Keratinocyte (primary cell): ENCODE data around the gene GDA. TPM values are rescaled to one million over a fixed set of nuclear protein-coding genes. Genes with fewer than 3 reads are reported as not detected.

Source experiments
- DNase-seq: peaks from one replicate; pipeline ENCODE4 v3.0.0-alpha.2; 2011; ENCODE audit warnings: low read depth, missing footprints, low spot score
- FAIRE-seq: peaks from 2 replicates; lab custom pipeline; 2011; peaks lifted over from hg19 to GRCh38; lab: Jason Lieb, UNC
- H2AFZ ChIP-seq: 2 replicates; pipeline ENCODE4 v1.6.0; 2012; ENCODE audit warnings: low read length, control low read depth, inconsistent platforms; ENCODE audit not compliant: control insufficient read depth
- H3K27ac ChIP-seq: 2 replicates; pipeline ENCODE4 v1.5.1; 2011; ENCODE audit warnings: low read length; ENCODE audit not compliant: control insufficient read depth, insufficient read depth
- H3K27me3 ChIP-seq: 3 replicates; pipeline ENCODE4 v1.6.0; 2011; ENCODE audit warnings: low read length; ENCODE audit not compliant: control insufficient read depth, insufficient read depth; ENCODE audit errors: extremely low read depth
- H3K36me3 ChIP-seq, 2 experiments: 2 replicates in 1 of 2; 3 replicates in 1 of 2; pipeline ENCODE4 v1.5.1; 2011; ENCODE audit warnings: low read length in 2 of 2, mild to moderate bottlenecking in 1 of 2; ENCODE audit not compliant: control insufficient read depth in 2 of 2, insufficient read depth in 2 of 2; ENCODE audit errors: extremely low read depth in 1 of 2
- H3K4me1 ChIP-seq: 3 replicates; pipeline ENCODE4 v1.5.1; 2011; ENCODE audit warnings: low read length; ENCODE audit not compliant: control insufficient read depth, insufficient read depth; ENCODE audit errors: extremely low read depth
- H3K4me2 ChIP-seq: 3 replicates; pipeline ENCODE4 v1.6.0; 2011; ENCODE audit warnings: low read depth, low read length; ENCODE audit not compliant: control insufficient read depth, insufficient read depth; ENCODE audit errors: extremely low read depth
- H3K4me3 ChIP-seq, 3 experiments: fragments of 200-600 bp in 1 of 3; sonication (generic) in 1 of 3; 2 replicates in 2 of 3; 3 replicates in 1 of 3; pipeline ENCODE4 v1.5.1; 2011 to 2016; ENCODE audit warnings: low read length in 3 of 3, mild to moderate bottlenecking in 3 of 3, control low read depth in 2 of 3, inconsistent platforms in 1 of 3, low read depth in 1 of 3, mixed read lengths in 1 of 3, mixed run types in 1 of 3, moderate library complexity in 1 of 3; ENCODE audit not compliant: control insufficient read depth in 2 of 3, insufficient read depth in 2 of 3; ENCODE audit errors: extremely low read depth in 1 of 3
- H3K79me2 ChIP-seq: 2 replicates; pipeline ENCODE4 v1.6.0; 2012; ENCODE audit warnings: low read length; ENCODE audit not compliant: control insufficient read depth, insufficient read depth
- H3K9ac ChIP-seq: 3 replicates; pipeline ENCODE4 v1.6.0; 2011; ENCODE audit warnings: low read length; ENCODE audit not compliant: control insufficient read depth, insufficient read depth; ENCODE audit errors: extremely low read depth
- H3K9me1 ChIP-seq: 3 replicates; pipeline ENCODE4 v1.6.0; 2011; ENCODE audit warnings: low read length; ENCODE audit not compliant: control insufficient read depth, insufficient read depth; ENCODE audit errors: extremely low read depth
- H3K9me3 ChIP-seq: 2 replicates; pipeline ENCODE4 v1.5.1; 2012; ENCODE audit warnings: low read depth, low read length; ENCODE audit not compliant: control insufficient read depth
- H4K20me1 ChIP-seq: 3 replicates; pipeline ENCODE4 v1.6.0; 2011; ENCODE audit warnings: low read length; ENCODE audit not compliant: control insufficient read depth, insufficient read depth; ENCODE audit errors: extremely low read depth
- CTCF ChIP-seq, 3 experiments: IDR thresholded peaks in 1 of 3; conservative IDR thresholded peaks in 1 of 3; optimal IDR thresholded peaks in 1 of 3; 2 replicates in 2 of 3; 3 replicates in 1 of 3; pipeline versions ENCODE3 to v1.5.1; 2011; ENCODE audit warnings: low read length in 3 of 3, mild to moderate bottlenecking in 3 of 3, moderate library complexity in 2 of 3, control low read depth in 1 of 3, inconsistent platforms in 1 of 3; ENCODE audit not compliant: insufficient read depth in 2 of 3; ENCODE audit errors: extremely low read depth in 1 of 3
- EZH2 ChIP-seq: IDR thresholded peaks from one replicate; pipeline ENCODE4 v1.6.1; 2012; ENCODE audit warnings: inconsistent platforms, mild to moderate bottlenecking, low read length, moderate library complexity
- dilution Hi-C: fragments of 300-500 bp; cut with MboI; formaldehyde crosslinking; loops from one replicate; pipeline ENCODE4 v1.7.0; 2020; ENCODE audit warnings: low sequenced_read_pairs; ENCODE audit not compliant: extremely low pct_ligation_motif_present
- polyA plus RNA-seq, 5 experiments: library from polyadenylated mRNA; depleted of rRNA in 3 of 5; stranded (reverse) in 3 of 5; stranded (forward) in 1 of 5; unstranded in 1 of 5; fragments of >200 nt; gene quantifications; 1 replicate in 1 of 5; 2 replicates in 3 of 5; 3 replicates in 1 of 5; pipeline versions ENCODE4 v1.2.1 to v1.2.3, GENCODE V29; 2011 to 2012; ENCODE audit warnings: missing spikeins in 2 of 5, low read depth in 1 of 5, low replicate concordance in 1 of 5

Gene GDA
- polyA plus RNA-seq, 1 donor (not counting 4 experiments of a cell fraction or from before 2014, with no cell fraction given): 0.75 TPM

GRCh38 chr9:72274916-72275315, 125.7 kb downstream of the GDA start:
- Histone ChIP-seq H3K9me3 (no peaks in the 10 kb centered on the region), H4K20me1 (no peaks in the 10 kb centered on the region), H3K9me1 (no peaks in the 10 kb centered on the region), H3K27ac (peak overlapping the region; percentile 50), H3K4me1 (peaks cover 13% of the 10 kb centered on the region), H3K4me3 (peak overlapping the region in 2 of 3 experiments; percentile 35 to 36), H3K4me2 (peak overlapping the region; percentile 79), H3K9ac (no peak overlapping the region), H3K27me3 (no peaks in the 10 kb centered on the region), H3K79me2 (no peaks in the 10 kb centered on the region), H2AFZ (no peak overlapping the region), H3K36me3 (no peaks in the 10 kb centered on the region)
- FAIRE-seq: peak; percentile 87
- DNase-seq: peak; percentile 52
- dilution Hi-C loops: loop anchor here (25.0 kb wide), 1 partner anchor 238 kb away; no protein-coding TSS in a partner anchor
- TF ChIP-seq EZH2: no peak

GRCh38 chr9:72276429-72276828, 127.2 kb downstream of the GDA start:
- no peaks in the 10 kb centered on the region for H3K9me1 ChIP-seq
- FAIRE-seq: no peak
- dilution Hi-C loops: no loop called here

More at GRCh38 chr9:72276429-72276828, 127.2 kb downstream of the GDA start:
- no peak overlapping the region for H3K4me3 ChIP-seq
- no peak overlapping the region for H3K9ac ChIP-seq
- H3K27me3 ChIP-seq: no peaks in the 10 kb centered on the region
- no peaks in the 10 kb centered on the region for H3K36me3 ChIP-seq
- no peak overlapping the region for H2AFZ ChIP-seq
- DNase-seq: no peak
- TF ChIP-seq EZH2: no peak
- TF ChIP-seq CTCF (optimal IDR thresholded peaks at IDR 0.05 in 1 of 3, IDR thresholded peaks at IDR 0.05 in 1 of 3, conservative IDR thresholded peaks at IDR 0.05 in 1 of 3; ENCODE audit: extremely low read depth in 1 of 3, insufficient read depth in 2 of 3, low read length in 3 of 3): no peak
- no peaks in the 10 kb centered on the region for H3K9me3 ChIP-seq
- H3K79me2 ChIP-seq: no peaks in the 10 kb centered on the region
- H4K20me1 ChIP-seq: no peaks in the 10 kb centered on the region
- H3K4me1 ChIP-seq: peaks cover 13% of the 10 kb centered on the region
- H3K4me2 ChIP-seq: no peak overlapping the region
- H3K27ac ChIP-seq: no peak overlapping the region
